Activated CD8-positive, alpha-beta T cell treated with anti-CD3 and anti-CD28 coated beads, Interleukin-2, amount 10 ng/mL, durations not matched to agents 7 days and 5 days (primary cell): ENCODE results near the gene SYT14. TPM values are rescaled to one million over a fixed set of nuclear protein-coding genes. Genes with fewer than 3 reads are reported as not detected.

ENCODE experiments used
- ATAC-seq: fragments of 150-1000 bp; cut with Tn5 transposase; one replicate; pipeline ENCODE4 v1.10.0; 2021; ENCODE audit warnings: moderate library complexity
- CTCF ChIA-PET: fragments of 350-600 bp; sonication (Branson Sonifier 250); formaldehyde crosslinking; loops from one replicate; lab custom pipeline; 2021; ENCODE audit warnings: antibody characterized with exemption; lab: Charles Lee
- POLR2A ChIA-PET: fragments of 350-600 bp; sonication (Branson Sonifier 250); formaldehyde crosslinking; loops from one replicate; lab custom pipeline; 2021; ENCODE audit warnings: antibody characterized with exemption; lab: Charles Lee
- DNase-seq: peaks from one replicate; pipeline ENCODE4 v3.0.0-alpha.2; 2020
- H3K27ac Mint-ChIP-seq: one replicate; pipeline ENCODE4 v1.8.0; 2021; ENCODE audit warnings: mild to moderate bottlenecking, mixed read lengths
- H3K27me3 Mint-ChIP-seq: one replicate; pipeline ENCODE4 v1.8.0; 2021; ENCODE audit warnings: low read depth, mixed read lengths
- H3K36me3 Mint-ChIP-seq: one replicate; pipeline ENCODE4 v1.8.0; 2021; ENCODE audit warnings: low read depth, mixed read lengths
- H3K4me1 Mint-ChIP-seq: one replicate; pipeline ENCODE4 v1.8.0; 2021; ENCODE audit warnings: low read depth, mixed read lengths
- H3K4me3 Mint-ChIP-seq: one replicate; pipeline ENCODE4 v1.8.0; 2021; ENCODE audit warnings: mild to moderate bottlenecking, mixed read lengths
- H3K9me3 Mint-ChIP-seq: one replicate; pipeline ENCODE4 v1.8.0; 2022; ENCODE audit warnings: mixed read lengths; ENCODE audit not compliant: insufficient read depth
- total RNA-seq, 2 experiments: library from RNA; stranded (reverse); gene quantifications; one replicate each; pipeline ENCODE4 v1.2.3, GENCODE V29; 2021

Gene SYT14
- total RNA-seq, 2 experiments from 2014 or later = not detected

DNA sequence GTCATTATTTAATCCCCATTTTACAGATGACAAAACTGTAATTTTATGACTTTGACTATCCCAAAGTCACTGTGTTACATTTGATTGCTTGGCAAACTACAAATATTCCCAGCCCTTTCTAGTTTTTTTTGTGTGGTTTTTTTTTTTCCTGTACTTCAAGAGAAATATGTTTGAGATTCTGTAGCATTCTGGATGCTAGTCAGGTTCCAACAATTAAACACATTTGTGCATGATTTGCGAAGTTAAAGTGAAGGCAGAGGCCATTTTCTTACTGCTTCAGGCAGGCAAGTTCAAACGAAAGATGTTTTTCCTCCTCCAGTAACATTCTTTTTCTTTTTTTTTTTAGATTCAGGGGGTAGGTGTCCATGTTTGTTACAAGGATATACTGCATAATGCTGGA is 186.7 kb downstream of the SYT14 start:
- H3K27me3 Mint-ChIP-seq = no peaks in the 10 kb centered on the region
- no peak for ATAC-seq
- no peaks in the 10 kb centered on the region for H3K9me3 Mint-ChIP-seq
- CTCF ChIA-PET = no interaction called here
- H3K27ac Mint-ChIP-seq = no peak overlapping the region
- DNase-seq = no peak
- POLR2A ChIA-PET = interaction anchor here (0.5 kb wide), 1 partner anchor 157 kb away, joined by 4 read pairs; no protein-coding TSS in a partner anchor
- no peaks in the 10 kb centered on the region for H3K4me1 Mint-ChIP-seq
- H3K36me3 Mint-ChIP-seq = no peaks in the 10 kb centered on the region
- H3K4me3 Mint-ChIP-seq = no peak overlapping the region

DNA sequence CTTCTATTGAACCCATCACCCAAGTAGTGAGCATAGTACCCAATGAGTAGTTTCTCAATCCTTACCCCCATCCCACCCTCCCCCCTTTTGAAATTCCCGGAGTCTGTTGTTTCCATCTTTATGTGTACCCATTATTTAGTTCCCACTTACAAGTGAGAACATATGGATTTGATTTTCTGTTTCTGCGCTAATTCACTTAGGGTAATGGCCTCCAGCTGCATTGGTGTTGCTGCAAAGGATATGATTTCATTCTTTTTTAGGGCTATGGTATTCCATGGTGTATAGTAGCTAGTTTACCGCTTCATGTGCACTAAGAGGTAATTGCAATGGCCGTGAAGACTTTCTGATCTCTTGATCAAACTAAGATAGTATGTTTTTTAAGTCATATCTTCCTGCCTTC is 187.1 kb downstream of the SYT14 start:
- Mint-ChIP-seq H3K4me1 (no peaks in the 10 kb centered on the region), H3K27ac (no peak overlapping the region)

GRCh38 chr1:210129092-210129491 is 191.1 kb downstream of the SYT14 start:
- H3K4me3 Mint-ChIP-seq = no peak overlapping the region
- DNase-seq (no peak), ATAC-seq (no peak)
- no peak overlapping the region for H3K27ac Mint-ChIP-seq
- H3K27me3 Mint-ChIP-seq = no peaks in the 10 kb centered on the region
- ChIA-PET CTCF (no interaction called here), POLR2A (no interaction called here)
- H3K36me3 Mint-ChIP-seq = no peaks in the 10 kb centered on the region
- no peaks in the 10 kb centered on the region for H3K4me1 Mint-ChIP-seq
- H3K9me3 Mint-ChIP-seq = no peaks in the 10 kb centered on the region

More for the DNA sequence above, 187.1 kb downstream of the SYT14 start:
- Mint-ChIP-seq H3K36me3 (no peaks in the 10 kb centered on the region), H3K27me3 (no peaks in the 10 kb centered on the region), H3K9me3 (no peaks in the 10 kb centered on the region), H3K4me3 (no peak overlapping the region)
- ChIA-PET POLR2A (interaction anchor here (0.5 kb wide), 1 partner anchor 157 kb away, joined by 4 read pairs; no protein-coding TSS in a partner anchor), CTCF (no interaction called here)
- DNase-seq (no peak), ATAC-seq (no peak)

DNA sequence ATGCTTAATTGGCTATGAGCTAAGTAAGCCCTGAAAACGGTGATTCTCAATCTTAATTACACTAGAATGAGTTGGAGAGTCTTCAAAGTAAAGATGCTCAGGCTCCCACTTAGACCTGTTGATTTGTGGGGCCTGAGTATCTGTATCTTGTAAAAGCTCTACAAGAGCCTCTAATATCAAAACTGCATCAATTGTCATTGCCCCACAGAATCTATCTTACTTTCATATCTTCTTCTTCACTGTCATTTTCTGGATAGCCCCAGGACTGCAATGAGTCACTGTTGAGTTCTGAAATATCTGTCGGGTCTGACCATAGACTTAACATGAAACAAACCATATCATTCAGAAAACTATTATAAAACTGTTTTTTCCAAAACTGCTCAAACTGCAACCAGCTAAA is 191.7 kb downstream of the SYT14 start:
- DNase-seq (no peak), ATAC-seq (no peak)
- H3K36me3 Mint-ChIP-seq = no peaks in the 10 kb centered on the region
- ChIA-PET CTCF (no interaction called here), POLR2A (no interaction called here)
- no peaks in the 10 kb centered on the region for H3K4me1 Mint-ChIP-seq
- no peak overlapping the region for H3K27ac Mint-ChIP-seq
- no peak overlapping the region for H3K4me3 Mint-ChIP-seq
- no peaks in the 10 kb centered on the region for H3K9me3 Mint-ChIP-seq
- no peaks in the 10 kb centered on the region for H3K27me3 Mint-ChIP-seq

- no peaks in the 10 kb centered on the region for H3K4me1 Mint-ChIP-seq
- H3K9me3 Mint-ChIP-seq = no peaks in the 10 kb centered on the region
- H3K27me3 Mint-ChIP-seq = no peaks in the 10 kb centered on the region
- no peak for ATAC-seq
- no peak overlapping the region for H3K4me3 Mint-ChIP-seq
- no peaks in the 10 kb centered on the region for H3K36me3 Mint-ChIP-seq
- ChIA-PET CTCF (no interaction called here), POLR2A (no interaction called here)
- H3K27ac Mint-ChIP-seq = no peak overlapping the region
- peak; percentile 34 for DNase-seq
These were observed 194.6 kb downstream of the SYT14 start for GRCh38 chr1:210132582-210132981.

DNA sequence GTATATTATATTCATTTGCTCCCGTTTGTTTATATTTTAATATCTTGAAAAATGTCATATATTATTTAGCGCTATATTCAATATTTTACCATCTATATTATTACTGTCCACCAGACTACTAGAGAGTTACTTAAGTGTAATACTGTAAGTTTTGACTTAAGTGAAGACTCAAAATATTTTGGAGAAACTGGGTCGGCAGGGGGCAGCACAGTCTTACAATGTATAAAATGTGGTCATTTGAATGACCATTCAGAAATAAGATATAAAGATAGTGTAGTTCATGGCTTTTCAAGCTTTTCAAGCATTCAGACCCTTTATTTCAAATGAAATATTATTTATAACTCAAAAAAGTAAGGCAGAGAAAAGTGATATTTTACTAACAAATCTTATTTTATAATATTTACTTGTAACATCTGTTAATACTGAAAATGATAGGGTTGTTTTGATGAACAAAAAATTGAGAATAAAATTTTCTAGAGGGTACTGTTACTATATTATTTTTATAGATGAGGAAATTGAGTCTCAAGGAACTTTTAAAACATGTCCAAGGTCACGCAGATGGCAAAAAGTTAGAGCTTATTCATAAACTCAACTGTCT is 205.5 kb downstream of the SYT14 start:
- Mint-ChIP-seq H3K36me3 (no peaks in the 10 kb centered on the region), H3K27me3 (peaks cover 4% of the 10 kb centered on the region), H3K4me3 (no peak overlapping the region), H3K4me1 (no peaks in the 10 kb centered on the region), H3K27ac (no peak overlapping the region), H3K9me3 (no peaks in the 10 kb centered on the region)
- ATAC-seq = no peak
- POLR2A ChIA-PET = no interaction called here
- peak; percentile 63 for DNase-seq
- CTCF ChIA-PET = interaction anchor here (0.6 to 3.3 kb wide), 5 partner anchors 13 to 260 kb away, joined by 3 to 22 read pairs (median 6); no protein-coding TSS in a partner anchor

DNA sequence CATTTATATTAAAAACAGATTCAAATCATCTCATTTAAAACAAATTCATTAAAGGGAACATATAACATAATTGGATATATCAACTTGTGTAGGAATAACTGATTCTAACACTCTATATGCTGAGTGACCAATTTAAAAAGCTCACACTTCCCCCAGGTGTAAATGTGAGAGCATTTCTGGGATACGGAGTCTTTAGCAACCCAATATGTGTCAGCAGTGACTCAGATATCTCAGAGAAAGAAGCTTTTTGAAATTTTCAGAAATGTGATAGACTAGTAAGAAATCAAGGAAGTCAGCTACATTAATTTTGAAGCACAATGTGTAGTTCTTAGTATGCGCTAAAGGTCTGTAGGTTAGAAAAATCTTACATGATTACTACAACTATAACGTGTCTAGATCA is 206.7 kb downstream of the SYT14 start:
- no peak overlapping the region for H3K27ac Mint-ChIP-seq
- ATAC-seq = no peak
- CTCF ChIA-PET = interaction anchor here (1.5 to 3.3 kb wide), 3 partner anchors 166 to 259 kb away, joined by 6 to 22 read pairs (median 15); no protein-coding TSS in a partner anchor
- POLR2A ChIA-PET = no interaction called here
- H3K4me3 Mint-ChIP-seq = no peak overlapping the region
- H3K9me3 Mint-ChIP-seq = no peaks in the 10 kb centered on the region
- DNase-seq = no peak
- no peaks in the 10 kb centered on the region for H3K4me1 Mint-ChIP-seq
- H3K27me3 Mint-ChIP-seq = peaks cover 4% of the 10 kb centered on the region
- no peaks in the 10 kb centered on the region for H3K36me3 Mint-ChIP-seq

DNA sequence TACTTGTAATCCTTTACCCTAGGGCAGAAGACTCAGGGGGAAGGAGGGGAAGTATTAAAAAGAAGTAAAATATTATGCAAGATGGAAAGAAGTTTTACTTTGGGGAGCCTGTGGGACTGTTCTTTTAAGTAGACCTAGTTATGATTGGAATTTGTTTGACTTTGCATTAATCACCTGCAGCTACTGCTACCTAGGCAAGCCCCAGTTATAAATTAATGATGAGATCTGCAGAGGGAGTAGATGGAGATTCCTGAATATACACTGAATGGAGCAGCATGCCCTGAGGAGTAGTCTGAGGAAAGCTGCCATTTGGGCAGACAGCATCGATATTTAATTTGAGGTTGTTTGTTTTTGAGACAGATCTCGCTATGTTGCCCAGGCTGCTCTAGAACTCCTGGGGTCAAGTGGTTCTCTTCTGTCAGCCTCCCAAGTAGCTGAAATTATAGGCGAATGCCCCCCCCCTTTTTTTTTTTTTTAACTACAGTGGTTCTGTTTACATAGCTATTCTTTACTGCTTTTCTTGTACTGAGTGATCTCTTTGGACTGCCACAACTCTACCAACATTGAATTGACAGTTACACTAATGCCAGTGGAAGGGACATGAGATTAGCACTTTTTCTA is 213.1 kb downstream of the SYT14 start:
- Mint-ChIP-seq H3K27ac (no peak overlapping the region), H3K36me3 (no peaks in the 10 kb centered on the region), H3K4me3 (no peak overlapping the region), H3K9me3 (no peaks in the 10 kb centered on the region), H3K27me3 (peaks cover 5% of the 10 kb centered on the region), H3K4me1 (no peaks in the 10 kb centered on the region)
- DNase-seq (no peak), ATAC-seq (no peak)
- POLR2A ChIA-PET = no interaction called here
- CTCF ChIA-PET = no interaction called here

DNA sequence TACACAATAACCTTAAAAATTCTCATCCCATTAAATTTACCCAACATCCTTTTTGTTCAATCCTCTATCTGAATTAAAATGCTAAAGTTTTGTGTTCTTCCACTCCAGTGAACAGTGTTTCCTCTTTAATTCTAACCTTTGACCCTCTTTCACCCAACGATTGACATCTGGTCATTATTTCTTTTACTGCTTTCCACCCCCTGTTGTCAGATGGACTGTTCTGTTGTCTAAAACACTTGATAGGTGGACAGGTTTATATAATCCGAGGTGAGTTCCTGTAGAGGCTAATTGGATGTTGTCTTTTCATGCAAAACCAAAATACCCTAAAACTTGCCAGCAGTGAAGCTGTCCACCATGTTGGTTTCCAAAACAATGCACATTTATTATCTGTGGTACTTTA is 221.2 kb downstream of the SYT14 start:
- DNase-seq (no peak), ATAC-seq (no peak)
- Mint-ChIP-seq H3K27ac (no peak overlapping the region), H3K4me1 (no peaks in the 10 kb centered on the region), H3K4me3 (no peak overlapping the region), H3K36me3 (no peaks in the 10 kb centered on the region), H3K9me3 (no peaks in the 10 kb centered on the region), H3K27me3 (peaks cover 2% of the 10 kb centered on the region)
- POLR2A ChIA-PET = no interaction called here
- CTCF ChIA-PET = no interaction called here

DNA sequence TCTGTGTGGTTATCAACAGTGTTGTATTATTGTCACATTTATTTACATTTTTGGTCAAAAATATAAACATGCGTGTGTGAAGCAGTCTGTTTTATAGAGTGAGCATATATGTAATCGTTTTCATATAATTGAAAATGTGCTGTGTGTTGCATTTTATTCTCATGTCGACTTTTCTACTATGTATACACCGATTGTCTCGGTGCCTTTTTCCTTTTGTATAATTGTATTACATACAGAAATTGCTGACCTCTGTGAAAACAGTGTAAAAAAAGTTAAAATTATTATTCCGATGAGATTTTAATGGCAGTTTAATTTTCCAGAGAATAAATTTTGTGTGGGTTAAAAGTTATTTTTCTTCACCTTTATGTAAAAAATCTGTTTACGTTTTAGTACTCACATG is 232.2 kb downstream of the SYT14 start:
- no peaks in the 10 kb centered on the region for H3K9me3 Mint-ChIP-seq
- H3K27ac Mint-ChIP-seq = no peak overlapping the region
- ChIA-PET POLR2A (no interaction called here), CTCF (no interaction called here)
- no peaks in the 10 kb centered on the region for H3K4me1 Mint-ChIP-seq
- H3K4me3 Mint-ChIP-seq = no peak overlapping the region
- ATAC-seq = no peak
- no peaks in the 10 kb centered on the region for H3K36me3 Mint-ChIP-seq
- no peak for DNase-seq
- peaks cover 2% of the 10 kb centered on the region for H3K27me3 Mint-ChIP-seq

DNA sequence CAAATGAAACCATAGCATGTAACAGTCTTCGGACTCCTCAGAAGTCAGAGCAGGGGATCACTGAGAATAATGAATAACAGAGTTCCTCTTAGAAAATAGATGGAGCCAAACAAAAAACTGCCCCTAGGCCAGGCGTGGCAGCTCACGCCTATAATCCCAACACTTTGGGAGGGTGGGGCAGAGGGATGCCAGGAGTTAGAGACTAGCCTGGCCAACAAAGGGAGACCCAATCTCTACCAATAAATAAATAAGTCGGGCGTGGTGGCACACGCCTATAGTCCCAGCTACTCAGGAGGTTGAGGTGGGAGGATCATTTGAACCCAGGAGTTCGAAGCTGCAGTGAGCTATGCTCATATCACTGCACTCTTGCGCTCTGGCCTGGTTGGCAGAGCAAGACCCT is 236.1 kb downstream of the SYT14 start:
- CTCF ChIA-PET = no interaction called here
- DNase-seq = no peak
- Mint-ChIP-seq H3K27me3 (no peaks in the 10 kb centered on the region), H3K27ac (no peak overlapping the region), H3K4me3 (no peak overlapping the region), H3K36me3 (no peaks in the 10 kb centered on the region), H3K4me1 (no peaks in the 10 kb centered on the region), H3K9me3 (no peaks in the 10 kb centered on the region)
- POLR2A ChIA-PET = no interaction called here
- no peak for ATAC-seq

- no peaks in the 10 kb centered on the region for H3K36me3 Mint-ChIP-seq
- CTCF ChIA-PET = no interaction called here
- H3K27ac Mint-ChIP-seq = no peak overlapping the region
- ATAC-seq = no peak
- no peak for DNase-seq
- no peaks in the 10 kb centered on the region for H3K9me3 Mint-ChIP-seq
- no peaks in the 10 kb centered on the region for H3K4me1 Mint-ChIP-seq
- peaks cover 2% of the 10 kb centered on the region for H3K27me3 Mint-ChIP-seq
- POLR2A ChIA-PET = no interaction called here
- H3K4me3 Mint-ChIP-seq = no peak overlapping the region
These were observed 247.0 kb downstream of the SYT14 start for GRCh38 chr1:210185063-210185462.
